ENCODE data around the gene BFSP2.

Gene BFSP2

GRCh38 chr3:133441867-133442270 lies 42.0 kb downstream of the BFSP2 start:
- Histone ChIP-seq H3K4me2 (ENCODE audit: low read depth, low read length) (peak overlapping the region; percentile 93), H2AFZ (ENCODE audit: low read length) (peak overlapping the region; percentile 72), H3K9ac (ENCODE audit: low read length) (peak overlapping the region; percentile 52), H3K9me3 (replicated peaks; ENCODE audit: insufficient read depth, low read length) (no peaks in the 10 kb centered on the region), H3K27me3 (replicated peaks; ENCODE audit: insufficient read depth, low read length) (no peaks in the 10 kb centered on the region), H3K4me3 (ENCODE audit: low read length) (peak overlapping the region; percentile 55), H3K4me1 (ENCODE audit: low read length) (peaks cover 50% of the 10 kb centered on the region), H3K9me2 (replicated peaks; ENCODE audit: insufficient read depth, low read length) (no peaks in the 10 kb centered on the region), H3K27ac (ENCODE audit: low read length) (peak overlapping the region; percentile 45; the same call in 1 of the 2 replicates), H3K36me3 (replicated peaks; ENCODE audit: insufficient read depth, low read length) (no peaks in the 10 kb centered on the region), H3F3A (ENCODE audit: insufficient read depth, low read length) (peaks cover 31% of the 10 kb centered on the region), H3K79me2 (ENCODE audit: low read length) (no peaks in the 10 kb centered on the region), H4K20me1 (ENCODE audit: insufficient read depth, low read length) (no peaks in the 10 kb centered on the region)
- peak; percentile 61 for DNase-seq
- TF ChIP-seq EZH2 (optimal IDR thresholded peaks at IDR 0.05; ENCODE audit: low read depth, low read length), result no peak
- no peak for TF ChIP-seq EZH2phosphoT487 (IDR thresholded peaks at IDR 0.05; ENCODE audit: low read length)
- TF ChIP-seq, protein P1, sequence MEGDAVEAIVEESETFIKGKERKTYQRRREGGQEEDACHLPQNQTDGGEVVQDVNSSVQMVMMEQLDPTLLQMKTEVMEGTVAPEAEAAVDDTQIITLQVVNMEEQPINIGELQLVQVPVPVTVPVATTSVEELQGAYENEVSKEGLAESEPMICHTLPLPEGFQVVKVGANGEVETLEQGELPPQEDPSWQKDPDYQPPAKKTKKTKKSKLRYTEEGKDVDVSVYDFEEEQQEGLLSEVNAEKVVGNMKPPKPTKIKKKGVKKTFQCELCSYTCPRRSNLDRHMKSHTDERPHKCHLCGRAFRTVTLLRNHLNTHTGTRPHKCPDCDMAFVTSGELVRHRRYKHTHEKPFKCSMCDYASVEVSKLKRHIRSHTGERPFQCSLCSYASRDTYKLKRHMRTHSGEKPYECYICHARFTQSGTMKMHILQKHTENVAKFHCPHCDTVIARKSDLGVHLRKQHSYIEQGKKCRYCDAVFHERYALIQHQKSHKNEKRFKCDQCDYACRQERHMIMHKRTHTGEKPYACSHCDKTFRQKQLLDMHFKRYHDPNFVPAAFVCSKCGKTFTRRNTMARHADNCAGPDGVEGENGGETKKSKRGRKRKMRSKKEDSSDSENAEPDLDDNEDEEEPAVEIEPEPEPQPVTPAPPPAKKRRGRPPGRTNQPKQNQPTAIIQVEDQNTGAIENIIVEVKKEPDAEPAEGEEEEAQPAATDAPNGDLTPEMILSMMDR (IDR thresholded peaks at IDR 0.05; ENCODE audit: low read length), result no peak

DNA sequence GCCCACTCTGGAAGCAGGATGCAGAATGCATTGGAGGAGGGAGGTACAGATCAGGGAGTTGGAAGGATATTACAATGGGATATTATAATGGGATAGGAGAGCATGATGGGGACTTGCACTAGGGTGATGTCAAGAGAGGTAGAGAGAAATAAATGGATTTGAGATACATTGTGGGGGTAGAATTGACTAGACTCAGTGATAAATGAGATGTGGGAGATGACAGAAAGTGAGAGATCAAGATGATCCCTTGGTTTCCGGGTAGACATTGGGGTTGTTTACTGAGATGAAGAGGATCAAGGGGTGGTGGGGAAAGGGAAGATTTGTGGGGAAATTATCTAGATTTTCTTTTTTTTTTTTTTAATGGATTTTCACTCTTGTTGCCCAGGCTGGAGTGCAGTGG lies 42.7 kb downstream of the BFSP2 start:
- H3K9me3 ChIP-seq (replicated peaks; ENCODE audit: insufficient read depth, low read length), result no peaks in the 10 kb centered on the region
- DNase-seq, result no peak
- no peak overlapping the region for H3K4me3 ChIP-seq (ENCODE audit: low read length)
- H3K27ac ChIP-seq (ENCODE audit: low read length), result peak overlapping the region; percentile 45; the same call in 1 of the 2 replicates
- TF ChIP-seq, protein P1 (IDR thresholded peaks at IDR 0.05; ENCODE audit: low read length), result no peak
- no peak for TF ChIP-seq EZH2 (optimal IDR thresholded peaks at IDR 0.05; ENCODE audit: low read depth, low read length)
- no peak for TF ChIP-seq EZH2phosphoT487 (IDR thresholded peaks at IDR 0.05; ENCODE audit: low read length)
- H3K27me3 ChIP-seq (replicated peaks; ENCODE audit: insufficient read depth, low read length), result no peaks in the 10 kb centered on the region
- H3K79me2 ChIP-seq (ENCODE audit: low read length), result no peaks in the 10 kb centered on the region
- H4K20me1 ChIP-seq (ENCODE audit: insufficient read depth, low read length), result no peaks in the 10 kb centered on the region
- H3K4me2 ChIP-seq (ENCODE audit: low read depth, low read length), result peak overlapping the region; percentile 93
- H3F3A ChIP-seq (ENCODE audit: insufficient read depth, low read length), result peaks cover 34% of the 10 kb centered on the region
- H3K9me2 ChIP-seq (replicated peaks; ENCODE audit: insufficient read depth, low read length), result no peaks in the 10 kb centered on the region
- peak overlapping the region; percentile 52; the same call in 1 of the 2 replicates for H3K9ac ChIP-seq (ENCODE audit: low read length)
- no peaks in the 10 kb centered on the region for H3K36me3 ChIP-seq (replicated peaks; ENCODE audit: insufficient read depth, low read length)
- peaks cover 57% of the 10 kb centered on the region for H3K4me1 ChIP-seq (ENCODE audit: low read length)
- H2AFZ ChIP-seq (ENCODE audit: low read length), result peak overlapping the region; percentile 72; the same call in 1 of the 2 replicates

DNA sequence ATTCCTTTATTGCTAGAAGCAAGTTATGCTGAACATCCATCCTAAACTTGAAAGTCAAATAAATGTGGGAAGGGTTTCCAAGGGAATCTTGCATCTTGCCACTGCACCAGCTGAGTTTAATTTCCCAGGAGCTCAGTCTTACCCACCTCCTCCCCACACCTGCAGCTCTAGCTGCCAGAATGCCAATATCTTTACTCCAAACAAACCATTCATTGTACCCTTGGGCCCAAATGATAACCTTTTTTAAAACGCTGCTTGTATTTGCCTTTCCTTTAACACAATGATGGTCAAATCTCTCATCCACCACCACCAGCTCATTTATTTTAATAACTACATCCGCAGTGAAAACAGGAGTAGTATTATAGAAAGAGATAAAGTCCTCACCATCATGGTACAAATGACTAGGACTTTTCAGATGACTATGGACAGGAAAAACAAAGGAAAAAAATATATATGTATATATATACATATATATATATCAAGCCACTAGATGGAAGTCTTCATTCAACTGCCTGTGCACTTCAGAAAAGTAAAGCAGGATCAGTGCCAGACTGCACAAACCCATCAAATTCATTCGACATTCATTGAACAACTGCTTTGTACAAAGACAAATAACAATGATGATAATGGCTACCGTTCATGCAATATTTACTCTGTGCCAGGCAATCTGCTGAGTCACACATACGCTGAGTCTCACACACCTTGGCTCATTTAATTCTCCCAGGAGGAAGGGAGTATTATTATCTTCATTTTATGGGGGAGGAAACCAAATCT lies 44.0 kb downstream of the BFSP2 start:
- H3K27me3 ChIP-seq (replicated peaks; ENCODE audit: insufficient read depth, low read length), result no peaks in the 10 kb centered on the region
- no peaks in the 10 kb centered on the region for H3K79me2 ChIP-seq (ENCODE audit: low read length)
- H3K4me1 ChIP-seq (ENCODE audit: low read length), result peaks cover 68% of the 10 kb centered on the region
- H3F3A ChIP-seq (ENCODE audit: insufficient read depth, low read length), result peaks cover 48% of the 10 kb centered on the region
- H4K20me1 ChIP-seq (ENCODE audit: insufficient read depth, low read length), result no peaks in the 10 kb centered on the region
- peak overlapping the region; percentile 58 for H3K4me2 ChIP-seq (ENCODE audit: low read depth, low read length)
- H3K9ac ChIP-seq (ENCODE audit: low read length), result no peak overlapping the region
- H3K36me3 ChIP-seq (replicated peaks; ENCODE audit: insufficient read depth, low read length), result no peaks in the 10 kb centered on the region
- H3K9me2 ChIP-seq (replicated peaks; ENCODE audit: insufficient read depth, low read length), result no peaks in the 10 kb centered on the region
- TF ChIP-seq, protein P1 (IDR thresholded peaks at IDR 0.05; ENCODE audit: low read length), result no peak
- TF ChIP-seq EZH2 (optimal IDR thresholded peaks at IDR 0.05; ENCODE audit: low read depth, low read length) (no peak), EZH2phosphoT487 (IDR thresholded peaks at IDR 0.05; ENCODE audit: low read length) (no peak)
- DNase-seq, result peak; percentile 54
- no peak overlapping the region for H2AFZ ChIP-seq (ENCODE audit: low read length)
- H3K27ac ChIP-seq (ENCODE audit: low read length), result peak overlapping the region; percentile 89; the same call in 1 of the 2 replicates
- H3K9me3 ChIP-seq (replicated peaks; ENCODE audit: insufficient read depth, low read length), result no peaks in the 10 kb centered on the region
- no peak overlapping the region for H3K4me3 ChIP-seq (ENCODE audit: low read length)

Data from MM.1S (cell line).